Stomach smooth muscle (tissue), 2 donors: ENCODE measurements around the gene NBAS.

Experiments used
- H3K27ac ChIP-seq: one replicate; pipeline ENCODE4 v1.7.0; 2013; ENCODE audit warnings: mild to moderate bottlenecking, low read length, inconsistent platforms
- H3K27me3 ChIP-seq, 2 donors: one replicate each; pipeline ENCODE4 v1.7.0; 2013; ENCODE audit warnings: low read length in 2 of 2; ENCODE audit not compliant: insufficient read depth in 2 of 2, control insufficient read depth in 1 of 2
- H3K36me3 ChIP-seq, 2 donors: one replicate each; pipeline ENCODE4 v1.7.0; 2013; ENCODE audit warnings: low read length in 2 of 2; ENCODE audit not compliant: control insufficient read depth in 2 of 2, insufficient read depth in 2 of 2
- H3K4me1 ChIP-seq: one replicate; pipeline ENCODE4 v1.7.0; 2013; ENCODE audit warnings: low read length; ENCODE audit not compliant: control insufficient read depth, insufficient read depth
- H3K4me3 ChIP-seq, 2 donors: one replicate each; pipeline ENCODE4 v1.7.0; 2013; ENCODE audit warnings: low read length in 2 of 2
- H3K9ac ChIP-seq, 2 donors: one replicate each; pipeline ENCODE4 v1.7.0; 2013; ENCODE audit warnings: low read length in 2 of 2, mild to moderate bottlenecking in 1 of 2
- H3K9me3 ChIP-seq, 2 donors: one replicate each; pipeline ENCODE4 v1.7.0; 2013; ENCODE audit warnings: low read length in 2 of 2; ENCODE audit not compliant: control insufficient read depth in 2 of 2
- donor health status: healthy.
- donor health status: Pancreatic carcinoma.

The NBAS gene

DNA sequence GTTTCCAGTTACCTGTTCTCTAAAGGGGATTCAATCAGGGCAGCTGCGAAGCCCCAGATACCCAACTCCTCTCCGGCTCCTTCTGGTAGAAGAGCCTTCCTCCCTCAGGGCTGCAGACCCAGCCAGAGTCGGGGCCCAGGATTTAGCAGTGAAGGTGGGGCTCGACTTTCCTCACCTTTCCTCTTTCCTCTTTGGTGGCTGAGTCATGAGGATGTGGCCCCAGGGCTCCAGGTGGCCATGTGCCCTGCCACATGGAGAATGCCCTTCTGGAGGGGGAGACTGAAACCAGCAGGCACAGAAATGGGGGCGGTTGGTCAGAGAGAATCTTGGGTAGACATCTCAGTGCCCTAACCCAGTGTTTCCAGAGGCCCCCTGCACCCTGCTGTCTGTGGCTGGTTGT, 402.6 kb downstream of the NBAS start:
- Histone ChIP-seq H3K9ac (no peak overlapping the region), H3K27me3 (no peaks in the 10 kb centered on the region), H3K27ac (no peak overlapping the region), H3K9me3 (no peaks in the 10 kb centered on the region), H3K4me3 (no peak overlapping the region), H3K4me1 (no peaks in the 10 kb centered on the region), H3K36me3 (no peaks in the 10 kb centered on the region)

DNA sequence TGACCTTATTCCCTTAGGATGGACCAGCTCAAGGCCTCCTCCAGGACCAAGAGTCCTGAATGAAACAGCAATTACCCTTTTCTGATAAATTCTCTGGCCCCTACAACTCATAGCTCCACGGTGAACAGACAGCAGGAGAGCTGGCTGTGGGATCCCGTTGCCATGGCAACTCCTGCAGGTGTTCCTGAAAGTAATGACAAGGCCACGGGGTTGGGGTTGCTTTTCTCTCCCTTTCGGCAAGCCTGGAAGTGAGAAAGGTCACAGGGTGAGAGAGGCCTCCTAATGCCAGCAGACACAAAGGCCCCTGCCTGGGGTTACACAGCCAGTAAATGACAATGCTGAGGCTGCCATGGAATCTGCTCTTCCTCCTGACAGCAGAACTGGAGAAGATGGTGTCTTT, 403.0 kb downstream of the NBAS start:
- no peak overlapping the region for H3K4me3 ChIP-seq
- no peak overlapping the region for H3K27ac ChIP-seq
- no peaks in the 10 kb centered on the region for H3K36me3 ChIP-seq
- no peaks in the 10 kb centered on the region for H3K27me3 ChIP-seq
- no peaks in the 10 kb centered on the region for H3K4me1 ChIP-seq
- H3K9me3 ChIP-seq = no peaks in the 10 kb centered on the region
- H3K9ac ChIP-seq = no peak overlapping the region

DNA sequence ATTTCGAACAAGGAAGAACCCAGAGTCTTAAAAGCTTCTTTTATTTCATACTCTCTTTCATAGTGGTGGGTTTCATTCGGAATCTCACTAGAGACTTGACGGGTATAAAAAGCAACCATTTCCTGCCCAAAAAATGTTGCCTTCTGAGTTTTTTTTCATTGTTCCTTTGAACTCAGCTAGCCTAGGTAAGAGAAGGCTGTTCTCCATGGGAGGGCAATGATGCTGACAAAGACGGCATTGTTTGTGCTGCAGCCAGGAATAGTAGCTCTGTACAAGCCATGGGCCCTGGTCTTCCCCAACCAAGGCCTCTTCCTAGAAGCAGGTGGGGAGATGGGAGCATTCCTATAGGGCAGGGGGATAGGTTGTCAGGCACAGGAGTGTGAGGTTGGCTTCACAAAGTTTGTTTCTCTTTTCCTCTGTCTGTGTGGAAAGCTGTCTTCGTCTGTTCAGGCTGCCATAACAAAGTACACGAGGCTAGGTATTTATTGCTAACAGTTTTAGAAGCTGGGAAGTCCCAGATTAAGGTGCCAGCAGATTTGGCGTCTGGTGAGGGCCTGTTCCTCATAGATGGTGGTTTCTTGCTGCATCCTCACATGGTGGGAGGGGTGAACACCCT, 405.1 kb downstream of the NBAS start:
- Histone ChIP-seq H3K36me3 (no peaks in the 10 kb centered on the region), H3K27me3 (no peaks in the 10 kb centered on the region), H3K9ac (no peak overlapping the region), H3K4me3 (no peak overlapping the region), H3K4me1 (no peaks in the 10 kb centered on the region), H3K27ac (no peak overlapping the region), H3K9me3 (no peaks in the 10 kb centered on the region)

GRCh38 chr2:15154297-15154696, 406.8 kb downstream of the NBAS start:
- no peaks in the 10 kb centered on the region for H3K27me3 ChIP-seq
- no peak overlapping the region for H3K9ac ChIP-seq
- no peaks in the 10 kb centered on the region for H3K9me3 ChIP-seq
- H3K4me1 ChIP-seq = no peaks in the 10 kb centered on the region
- no peak overlapping the region for H3K27ac ChIP-seq
- H3K36me3 ChIP-seq = no peaks in the 10 kb centered on the region
- H3K4me3 ChIP-seq = no peak overlapping the region

GRCh38 chr2:15152382-15152781, 408.8 kb downstream of the NBAS start:
- H3K9me3 ChIP-seq = no peaks in the 10 kb centered on the region
- H3K27ac ChIP-seq = no peak overlapping the region

DNA sequence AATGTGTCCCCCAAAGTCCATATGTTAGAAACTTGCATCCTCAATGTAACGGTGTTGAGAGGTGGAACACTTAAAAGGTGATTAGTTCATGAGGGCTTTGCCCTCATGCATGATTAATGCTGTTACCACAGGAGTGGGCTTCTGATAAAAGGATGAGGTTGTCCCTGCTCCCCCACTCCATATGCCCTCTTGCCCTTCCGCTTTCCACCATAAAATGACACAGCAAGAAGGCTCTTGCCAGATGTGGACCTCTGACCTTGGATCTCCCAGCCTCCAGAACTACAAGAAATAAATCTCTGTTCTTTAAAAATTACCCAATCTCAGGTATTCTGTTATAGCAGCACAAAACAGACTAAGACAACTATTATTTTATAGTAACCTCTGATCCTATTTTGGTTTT, 412.1 kb downstream of the NBAS start:
- Histone ChIP-seq H3K9ac (no peak overlapping the region), H3K4me3 (no peak overlapping the region), H3K4me1 (no peaks in the 10 kb centered on the region), H3K9me3 (no peaks in the 10 kb centered on the region), H3K36me3 (peaks cover 0 to 2% of the 10 kb centered on the region in 2 donors), H3K27me3 (no peaks in the 10 kb centered on the region), H3K27ac (no peak overlapping the region)

More at GRCh38 chr2:15152382-15152781, 408.8 kb downstream of the NBAS start:
- no peak overlapping the region for H3K9ac ChIP-seq
- no peak overlapping the region for H3K4me3 ChIP-seq
- no peaks in the 10 kb centered on the region for H3K36me3 ChIP-seq
- no peaks in the 10 kb centered on the region for H3K4me1 ChIP-seq
- no peaks in the 10 kb centered on the region for H3K27me3 ChIP-seq

- Histone ChIP-seq H3K27me3 (no peaks in the 10 kb centered on the region), H3K36me3 (peaks cover 0 to 2% of the 10 kb centered on the region in 2 donors), H3K27ac (no peak overlapping the region), H3K9me3 (no peaks in the 10 kb centered on the region), H3K4me3 (no peak overlapping the region), H3K4me1 (no peaks in the 10 kb centered on the region), H3K9ac (no peak overlapping the region)
These were observed 413.5 kb downstream of the NBAS start for GRCh38 chr2:15147591-15147990.

GRCh38 chr2:15146960-15147359, 414.2 kb downstream of the NBAS start:
- no peak overlapping the region for H3K27ac ChIP-seq
- no peaks in the 10 kb centered on the region for H3K9me3 ChIP-seq
- H3K36me3 ChIP-seq = peaks cover 0 to 2% of the 10 kb centered on the region in 2 donors
- H3K4me1 ChIP-seq = no peaks in the 10 kb centered on the region
- no peak overlapping the region for H3K4me3 ChIP-seq
- H3K27me3 ChIP-seq = no peaks in the 10 kb centered on the region
- no peak overlapping the region for H3K9ac ChIP-seq

GRCh38 chr2:15145919-15146318, 415.2 kb downstream of the NBAS start:
- no peaks in the 10 kb centered on the region for H3K27me3 ChIP-seq
- H3K9ac ChIP-seq = no peak overlapping the region
- H3K4me1 ChIP-seq = no peaks in the 10 kb centered on the region
- no peak overlapping the region for H3K27ac ChIP-seq
- H3K9me3 ChIP-seq = no peaks in the 10 kb centered on the region
- no peak overlapping the region for H3K4me3 ChIP-seq
- peaks cover 0 to 2% of the 10 kb centered on the region in 2 donors for H3K36me3 ChIP-seq

DNA sequence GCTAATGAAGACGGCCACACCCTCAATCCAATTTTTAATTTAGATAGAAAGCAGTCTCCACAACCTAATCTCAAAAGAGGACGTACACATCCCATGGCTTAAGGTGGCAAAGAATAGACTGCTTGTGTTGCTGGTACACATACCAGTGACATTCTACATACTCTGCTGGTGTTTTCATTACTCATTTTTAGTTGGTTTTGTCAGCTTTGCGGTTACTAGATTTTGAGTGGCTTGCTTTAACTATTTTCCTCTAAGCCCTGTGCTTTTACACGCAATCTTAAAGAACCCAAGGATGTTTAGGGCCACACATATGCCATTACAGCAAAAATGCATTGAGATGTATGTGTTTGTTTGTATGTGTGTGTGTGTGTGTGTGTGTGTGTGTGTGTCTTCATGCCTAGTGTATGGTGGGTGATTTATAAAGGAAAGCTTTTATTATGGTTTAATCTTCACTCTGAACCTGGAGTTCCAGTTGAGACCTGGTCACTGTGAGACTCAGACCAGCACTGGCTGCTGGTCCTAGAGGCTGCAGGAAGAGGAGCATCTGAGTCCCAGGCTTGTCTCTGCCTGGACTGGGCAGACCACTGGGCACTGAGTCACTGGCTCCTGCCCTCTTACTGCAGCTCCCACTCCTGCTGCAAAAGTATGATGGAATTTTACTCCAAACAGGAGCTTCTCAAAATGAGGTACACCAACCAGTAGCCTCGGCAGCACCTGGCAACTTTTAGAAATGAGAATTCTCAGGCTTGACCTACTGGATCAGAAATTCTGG, 415.9 kb downstream of the NBAS start:
- Histone ChIP-seq H3K36me3 (peaks cover 0 to 2% of the 10 kb centered on the region in 2 donors), H3K27ac (no peak overlapping the region), H3K27me3 (no peaks in the 10 kb centered on the region), H3K9ac (no peak overlapping the region), H3K9me3 (peaks cover 0 to 3% of the 10 kb centered on the region in 2 donors), H3K4me3 (no peak overlapping the region), H3K4me1 (no peaks in the 10 kb centered on the region)

DNA sequence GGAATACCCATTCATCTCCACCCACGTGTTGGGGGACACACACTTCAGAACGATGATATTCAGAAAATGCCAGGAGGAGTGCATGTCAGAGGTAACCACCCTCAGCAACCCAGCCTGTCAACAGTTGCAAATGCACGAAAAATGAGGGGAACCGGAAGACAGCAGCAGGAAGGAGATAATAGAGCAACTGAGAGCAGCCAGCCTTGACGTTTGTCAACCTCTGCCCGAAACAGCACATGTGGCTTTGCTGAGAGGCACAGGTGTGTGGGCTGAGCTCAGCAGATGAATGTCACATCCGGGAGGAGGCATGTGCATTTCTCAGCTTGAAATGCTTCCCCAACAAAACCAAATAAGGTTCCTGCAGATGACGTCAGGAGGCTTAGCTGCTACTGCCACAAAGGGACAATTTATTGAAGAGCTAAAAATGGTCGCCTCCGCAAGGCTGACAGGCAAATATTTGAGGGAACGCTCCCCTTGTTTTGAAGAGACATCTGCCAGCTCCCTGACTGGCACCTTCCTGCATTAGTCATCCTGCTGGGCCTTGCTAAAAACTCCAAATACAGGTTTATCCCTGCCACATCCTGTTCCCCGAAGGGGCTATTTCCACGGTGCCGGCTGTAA, 419.0 kb downstream of the NBAS start:
- H3K9ac ChIP-seq = no peak overlapping the region
- H3K4me3 ChIP-seq = no peak overlapping the region
- H3K27ac ChIP-seq = no peak overlapping the region
- H3K36me3 ChIP-seq = peaks cover 0 to 4% of the 10 kb centered on the region in 2 donors
- H3K27me3 ChIP-seq = no peaks in the 10 kb centered on the region
- H3K9me3 ChIP-seq = peaks cover 2 to 8% of the 10 kb centered on the region in 2 donors
- H3K4me1 ChIP-seq = no peaks in the 10 kb centered on the region
